Measurements from ENCODE around the gene NYNRIN.

DNA sequence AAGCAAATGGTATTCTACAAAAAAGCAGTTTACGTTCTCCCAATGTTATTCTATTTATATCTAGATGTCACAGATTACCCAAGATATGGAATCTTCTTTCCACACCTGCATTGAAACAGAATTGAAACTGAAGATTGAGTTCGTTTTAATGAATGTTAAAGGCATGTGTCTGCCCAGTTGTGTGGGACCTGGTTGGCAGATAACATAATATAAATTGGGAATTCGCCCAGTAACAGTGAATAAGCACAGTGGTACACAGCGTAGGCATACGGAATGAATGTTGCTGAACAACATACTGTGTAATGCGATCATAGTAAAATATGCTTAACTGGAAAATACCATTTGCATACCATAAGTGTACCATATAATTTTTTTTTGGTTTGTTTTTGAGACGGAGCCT lies 35.2 kb downstream of the NYNRIN start:
- no peak for TF ChIP-seq EZH2 (IDR thresholded peaks at IDR 0.05)
- TF ChIP-seq, protein P1, sequence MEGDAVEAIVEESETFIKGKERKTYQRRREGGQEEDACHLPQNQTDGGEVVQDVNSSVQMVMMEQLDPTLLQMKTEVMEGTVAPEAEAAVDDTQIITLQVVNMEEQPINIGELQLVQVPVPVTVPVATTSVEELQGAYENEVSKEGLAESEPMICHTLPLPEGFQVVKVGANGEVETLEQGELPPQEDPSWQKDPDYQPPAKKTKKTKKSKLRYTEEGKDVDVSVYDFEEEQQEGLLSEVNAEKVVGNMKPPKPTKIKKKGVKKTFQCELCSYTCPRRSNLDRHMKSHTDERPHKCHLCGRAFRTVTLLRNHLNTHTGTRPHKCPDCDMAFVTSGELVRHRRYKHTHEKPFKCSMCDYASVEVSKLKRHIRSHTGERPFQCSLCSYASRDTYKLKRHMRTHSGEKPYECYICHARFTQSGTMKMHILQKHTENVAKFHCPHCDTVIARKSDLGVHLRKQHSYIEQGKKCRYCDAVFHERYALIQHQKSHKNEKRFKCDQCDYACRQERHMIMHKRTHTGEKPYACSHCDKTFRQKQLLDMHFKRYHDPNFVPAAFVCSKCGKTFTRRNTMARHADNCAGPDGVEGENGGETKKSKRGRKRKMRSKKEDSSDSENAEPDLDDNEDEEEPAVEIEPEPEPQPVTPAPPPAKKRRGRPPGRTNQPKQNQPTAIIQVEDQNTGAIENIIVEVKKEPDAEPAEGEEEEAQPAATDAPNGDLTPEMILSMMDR (IDR thresholded peaks at IDR 0.05), result no peak
